ENCODE data around the gene MSANTD2. TPM values are rescaled to one million over a fixed set of nuclear protein-coding genes. Genes with fewer than 3 reads are reported as not detected.

Gene MSANTD2
- polyA plus RNA-seq, 3 donors: 1.2 to 5.8 (median 1.8) TPM

GRCh38 chr11:124753205-124753604 is 47.0 kb downstream of the MSANTD2 start:
- Histone ChIP-seq H3K27ac (ENCODE audit: low read depth in 1 of 2, low read length in 2 of 2) (no peak overlapping the region), H3K4me2 (replicated peaks; ENCODE audit: extremely low read depth, low read length, poor library complexity, severe bottlenecking) (no peak overlapping the region), H2AFZ (ENCODE audit: insufficient read depth, low read depth, low read length, poor library complexity, severe bottlenecking) (no peak overlapping the region), H3K4me3 (replicated peaks in 1 of 3; ENCODE audit: low read depth in 2 of 3, low read length in 3 of 3) (no peak overlapping the region), H3K36me3 (replicated peaks in 1 of 2; ENCODE audit: control insufficient read depth in 1 of 2, insufficient read depth in 2 of 2, low read length in 2 of 2) (no peaks in the 10 kb centered on the region), H3K9ac (ENCODE audit: insufficient read depth, low read length, poor library complexity, severe bottlenecking) (no peak overlapping the region), H3K79me2 (ENCODE audit: insufficient read depth, low read length) (no peaks in the 10 kb centered on the region), H3K9me3 (replicated peaks in 1 of 2; ENCODE audit: control insufficient read depth in 1 of 2, insufficient read depth in 1 of 2, low read length in 2 of 2) (no peaks in the 10 kb centered on the region), H3K27me3 (ENCODE audit: control insufficient read depth in 2 of 2, insufficient read depth in 2 of 2, low read length in 2 of 2) (no peaks in the 10 kb centered on the region), H3K4me1 (ENCODE audit: control insufficient read depth in 1 of 2, insufficient read depth in 2 of 2, low read length in 2 of 2) (peaks cover 54 to 60% of the 10 kb centered on the region in 2 donors), H4K20me1 (ENCODE audit: insufficient read depth, low read length) (peaks cover 5% of the 10 kb centered on the region)
- peaks cover 48% of the 10 kb centered on the region for H3K4me1 Mint-ChIP-seq
- H3K27ac Mint-ChIP-seq: no peak overlapping the region
- H3K9me3 Mint-ChIP-seq: peaks cover 0 to 2% (median 0%) of the 10 kb centered on the region in 7 donors
- TF ChIP-seq, protein P1, sequence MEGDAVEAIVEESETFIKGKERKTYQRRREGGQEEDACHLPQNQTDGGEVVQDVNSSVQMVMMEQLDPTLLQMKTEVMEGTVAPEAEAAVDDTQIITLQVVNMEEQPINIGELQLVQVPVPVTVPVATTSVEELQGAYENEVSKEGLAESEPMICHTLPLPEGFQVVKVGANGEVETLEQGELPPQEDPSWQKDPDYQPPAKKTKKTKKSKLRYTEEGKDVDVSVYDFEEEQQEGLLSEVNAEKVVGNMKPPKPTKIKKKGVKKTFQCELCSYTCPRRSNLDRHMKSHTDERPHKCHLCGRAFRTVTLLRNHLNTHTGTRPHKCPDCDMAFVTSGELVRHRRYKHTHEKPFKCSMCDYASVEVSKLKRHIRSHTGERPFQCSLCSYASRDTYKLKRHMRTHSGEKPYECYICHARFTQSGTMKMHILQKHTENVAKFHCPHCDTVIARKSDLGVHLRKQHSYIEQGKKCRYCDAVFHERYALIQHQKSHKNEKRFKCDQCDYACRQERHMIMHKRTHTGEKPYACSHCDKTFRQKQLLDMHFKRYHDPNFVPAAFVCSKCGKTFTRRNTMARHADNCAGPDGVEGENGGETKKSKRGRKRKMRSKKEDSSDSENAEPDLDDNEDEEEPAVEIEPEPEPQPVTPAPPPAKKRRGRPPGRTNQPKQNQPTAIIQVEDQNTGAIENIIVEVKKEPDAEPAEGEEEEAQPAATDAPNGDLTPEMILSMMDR (IDR thresholded peaks at IDR 0.05): no peak
- peak in 2 of 3 donors; percentile 25 to 35 for DNase-seq
- H3K4me3 Mint-ChIP-seq: no peak overlapping the region
- peaks cover 17 to 31% (median 20%) of the 10 kb centered on the region in 3 donors for H3K27me3 Mint-ChIP-seq (ENCODE audit: low read depth in 3 of 3)
- H3K36me3 Mint-ChIP-seq: no peaks in the 10 kb centered on the region
- intact Hi-C loops (cut with micrococcal nuclease): no loop called here

- H3K27ac Mint-ChIP-seq: no peak overlapping the region
- DNase-seq: peak in 2 of 3 donors; percentile 28 to 41
- H3K9ac ChIP-seq (ENCODE audit: insufficient read depth, low read length, poor library complexity, severe bottlenecking): no peak overlapping the region
- peaks cover 0 to 2% (median 0%) of the 10 kb centered on the region in 7 donors for H3K9me3 Mint-ChIP-seq
- H3K36me3 Mint-ChIP-seq: no peaks in the 10 kb centered on the region
- H3K9me3 ChIP-seq (replicated peaks in 1 of 2; ENCODE audit: control insufficient read depth in 1 of 2, insufficient read depth in 1 of 2, low read length in 2 of 2): no peaks in the 10 kb centered on the region
- H3K4me1 Mint-ChIP-seq: peaks cover 48% of the 10 kb centered on the region
- intact Hi-C loops (cut with micrococcal nuclease): no loop called here
- H3K27me3 Mint-ChIP-seq (ENCODE audit: low read depth in 3 of 3): peaks cover 16 to 29% (median 18%) of the 10 kb centered on the region in 3 donors
- TF ChIP-seq, protein P1 (IDR thresholded peaks at IDR 0.05): no peak
- H3K4me3 Mint-ChIP-seq: peak overlapping the region in 1 of 2 donors; percentile 76
- no peaks in the 10 kb centered on the region for H3K79me2 ChIP-seq (ENCODE audit: insufficient read depth, low read length)
- WGBS (ENCODE audit: insufficient coverage): 0% methylated on average over 3 of the region's 10 CpGs
- peaks cover 50 to 58% of the 10 kb centered on the region in 2 donors for H3K4me1 ChIP-seq (ENCODE audit: control insufficient read depth in 1 of 2, insufficient read depth in 2 of 2, low read length in 2 of 2)
- peak overlapping the region in 1 of 3 experiments; percentile 9 for H3K4me3 ChIP-seq (replicated peaks in 1 of 3; ENCODE audit: low read depth in 2 of 3, low read length in 3 of 3)
- H3K4me2 ChIP-seq (replicated peaks; ENCODE audit: extremely low read depth, low read length, poor library complexity, severe bottlenecking): no peak overlapping the region
- H2AFZ ChIP-seq (ENCODE audit: insufficient read depth, low read depth, low read length, poor library complexity, severe bottlenecking): no peak overlapping the region
- peaks cover 5% of the 10 kb centered on the region for H4K20me1 ChIP-seq (ENCODE audit: insufficient read depth, low read length)
- no peaks in the 10 kb centered on the region for H3K27me3 ChIP-seq (ENCODE audit: control insufficient read depth in 2 of 2, insufficient read depth in 2 of 2, low read length in 2 of 2)
- H3K36me3 ChIP-seq (replicated peaks in 1 of 2; ENCODE audit: control insufficient read depth in 1 of 2, insufficient read depth in 2 of 2, low read length in 2 of 2): no peaks in the 10 kb centered on the region
- no peak overlapping the region for H3K27ac ChIP-seq (ENCODE audit: low read depth in 1 of 2, low read length in 2 of 2)
Measured at GRCh38 chr11:124752471-124753102, 47.6 kb downstream of the MSANTD2 start.
